GM19372 (cell line): Measurements from ENCODE around the gene SYNPO2.
"Not testable (repeated sequence)": the region's sequence is repeated elsewhere in the genome, so short reads cannot be mapped to it uniquely, and the experiment has no call there.

Experiments
- ATAC-seq: cut with Tn5 transposase; IDR thresholded peaks from one replicate; pipeline ENCODE4 v1.9.1; 2021; ENCODE audit warnings: mild to moderate bottlenecking, low read depth, moderate library complexity; ENCODE audit not compliant: unreplicated experiment

Gene SYNPO2

DNA sequence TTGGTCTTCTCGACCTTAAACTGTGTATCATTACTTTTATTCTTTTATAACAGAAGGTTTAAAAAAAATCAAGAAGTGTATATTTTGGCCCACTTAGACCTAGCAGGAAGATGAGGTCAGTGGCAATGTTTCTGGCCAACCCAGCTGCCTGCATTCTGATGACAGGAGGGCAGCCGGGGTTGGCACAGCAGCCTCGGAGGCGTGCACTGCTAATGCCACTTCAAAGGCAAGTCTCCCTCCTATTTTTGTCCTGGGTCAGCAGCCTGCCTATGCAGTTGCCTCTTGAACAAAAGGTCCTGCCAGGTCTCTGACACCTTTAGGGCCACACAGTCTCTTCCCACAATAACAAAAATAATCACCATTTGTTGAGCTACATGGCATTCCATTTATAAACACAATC is 157.6 kb downstream of the SYNPO2 start:
- ATAC-seq: no peak

DNA sequence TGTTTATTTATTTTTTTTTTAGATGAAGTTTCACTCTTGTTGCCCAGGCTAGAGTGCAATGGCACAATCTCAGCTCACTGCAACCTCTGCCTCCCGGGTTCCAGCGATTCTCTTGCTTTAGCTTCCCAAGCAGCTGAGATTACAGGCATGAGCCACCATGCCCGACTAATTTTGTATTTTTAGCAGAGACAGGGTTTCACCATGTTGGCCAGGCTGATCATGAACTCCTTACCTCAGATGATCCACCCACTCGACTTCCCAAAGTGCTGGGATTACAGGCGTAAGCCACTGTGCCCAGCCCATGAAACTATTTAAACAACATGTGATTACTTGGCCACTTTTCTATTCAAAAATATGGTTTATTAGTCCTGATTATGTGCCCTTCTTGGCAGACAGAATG is 158.4 kb downstream of the SYNPO2 start:
- ATAC-seq: not testable (repeated sequence)

DNA sequence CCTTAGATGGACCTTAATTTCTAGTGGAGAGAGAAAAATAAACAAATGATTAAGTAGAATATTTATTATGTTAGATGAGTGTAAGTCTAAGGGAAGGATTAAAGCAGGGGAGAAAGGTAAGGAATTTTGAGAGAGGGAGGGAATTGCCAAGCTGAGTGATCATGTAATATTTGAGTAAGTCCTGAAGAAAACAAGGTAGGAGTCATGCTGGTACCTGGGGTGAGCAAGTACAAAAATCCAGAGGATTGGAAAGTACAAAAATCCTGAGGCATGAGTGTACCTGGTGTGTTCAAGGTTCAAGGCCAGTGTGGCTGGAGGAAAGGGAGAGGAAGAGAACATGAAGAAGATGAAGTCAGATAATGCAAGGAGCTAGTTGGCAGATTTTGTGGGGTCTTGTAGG is 159.8 kb downstream of the SYNPO2 start:
- no peak for ATAC-seq

DNA sequence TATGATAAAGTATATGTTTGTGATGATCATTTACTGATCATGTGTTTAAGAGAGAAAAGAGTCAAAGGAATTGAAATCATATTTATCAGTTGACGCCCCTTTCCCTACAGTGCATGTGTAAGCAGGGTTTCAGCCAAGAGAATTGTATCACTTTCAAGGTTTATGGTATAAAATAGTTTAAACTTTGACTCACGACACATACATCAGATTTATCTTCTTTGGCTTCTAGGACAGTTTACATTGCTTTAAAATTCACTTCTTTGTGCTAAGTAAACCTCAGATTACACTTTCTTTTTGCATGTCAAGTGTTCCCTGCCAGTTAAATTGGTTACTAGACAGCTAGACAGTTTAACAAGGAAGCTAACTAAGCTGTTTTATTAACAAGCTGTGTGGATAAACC is 160.7 kb downstream of the SYNPO2 start:
- no peak for ATAC-seq

DNA sequence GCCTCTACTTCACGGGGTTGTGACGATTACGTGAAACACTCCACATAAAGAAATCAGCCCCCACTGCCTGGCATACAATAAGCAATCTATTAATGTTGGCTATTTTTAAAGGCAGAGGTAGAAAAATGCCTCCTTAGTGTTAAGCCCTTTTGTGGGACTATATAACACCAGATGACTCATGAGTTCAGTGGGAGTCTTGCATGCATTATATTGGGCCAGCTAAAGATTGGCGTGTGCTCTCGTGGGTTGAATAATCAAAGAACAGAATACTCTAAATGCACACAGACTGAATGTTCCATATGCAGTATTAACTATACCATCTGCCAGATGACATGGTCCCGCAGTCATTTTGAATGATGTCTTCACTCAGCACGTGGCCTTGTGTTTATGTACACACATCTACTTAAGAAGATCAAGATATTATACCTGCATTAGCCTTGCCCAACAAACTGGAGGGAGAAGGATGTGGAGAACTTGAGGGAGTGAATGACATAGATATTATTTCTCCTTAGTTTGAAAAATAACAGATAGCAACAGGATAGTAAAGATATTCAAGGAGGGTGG is 162.0 kb downstream of the SYNPO2 start:
- no peak for ATAC-seq

DNA sequence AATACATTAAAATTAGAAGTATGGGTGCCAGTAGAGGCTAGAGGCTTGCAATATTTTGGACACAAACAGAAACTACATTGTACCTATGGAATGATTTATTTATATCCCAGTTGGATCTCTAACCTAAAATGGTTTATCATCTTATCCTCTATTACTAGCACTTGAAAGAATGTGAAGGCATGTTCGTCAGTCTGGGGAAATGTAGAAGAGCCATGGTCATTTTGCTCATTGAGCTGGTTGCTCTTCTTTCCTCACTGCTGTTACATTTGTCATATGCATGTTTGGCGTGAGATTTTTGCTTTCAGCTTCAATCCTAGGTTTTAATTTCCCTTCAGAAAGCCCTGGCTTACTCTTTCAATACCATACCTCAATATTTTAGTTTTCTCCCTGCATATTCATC is 164.6 kb downstream of the SYNPO2 start:
- ATAC-seq: no peak

DNA sequence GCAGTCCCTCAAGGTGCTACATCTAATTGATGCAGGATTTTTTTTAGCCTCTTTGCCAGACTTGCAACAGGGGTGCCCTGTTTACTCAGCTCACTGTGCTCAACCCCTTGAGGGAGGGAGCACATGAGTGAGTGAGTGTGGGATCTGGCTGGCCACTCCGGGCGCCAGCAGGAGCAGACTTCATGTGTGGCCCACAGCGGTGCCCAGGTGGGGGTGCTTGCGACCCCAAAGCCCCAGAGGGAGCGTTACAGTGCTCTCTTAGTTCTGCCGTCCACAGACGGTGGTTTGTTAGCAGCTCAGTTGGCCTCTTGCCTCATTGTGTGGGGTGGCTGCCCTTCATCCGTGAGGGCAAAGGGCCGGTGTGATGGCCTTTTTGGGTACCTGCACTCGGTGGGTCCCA is 165.3 kb downstream of the SYNPO2 start:
- ATAC-seq: no peak

DNA sequence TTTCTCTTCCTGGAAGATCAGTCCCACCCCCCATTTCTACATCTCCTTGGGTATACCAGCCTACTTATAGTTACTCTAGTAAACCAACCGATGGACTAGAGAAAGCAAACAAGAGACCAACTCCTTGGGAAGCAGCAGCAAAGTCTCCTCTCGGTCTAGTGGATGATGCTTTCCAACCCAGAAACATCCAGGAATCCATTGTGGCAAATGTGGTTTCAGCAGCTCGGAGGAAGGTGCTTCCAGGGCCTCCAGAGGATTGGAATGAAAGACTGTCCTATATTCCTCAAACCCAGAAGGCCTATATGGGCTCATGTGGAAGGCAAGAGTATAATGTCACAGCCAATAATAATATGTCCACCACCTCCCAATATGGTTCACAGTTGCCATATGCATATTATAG is 168.8 kb downstream of the SYNPO2 start:
- no peak for ATAC-seq

DNA sequence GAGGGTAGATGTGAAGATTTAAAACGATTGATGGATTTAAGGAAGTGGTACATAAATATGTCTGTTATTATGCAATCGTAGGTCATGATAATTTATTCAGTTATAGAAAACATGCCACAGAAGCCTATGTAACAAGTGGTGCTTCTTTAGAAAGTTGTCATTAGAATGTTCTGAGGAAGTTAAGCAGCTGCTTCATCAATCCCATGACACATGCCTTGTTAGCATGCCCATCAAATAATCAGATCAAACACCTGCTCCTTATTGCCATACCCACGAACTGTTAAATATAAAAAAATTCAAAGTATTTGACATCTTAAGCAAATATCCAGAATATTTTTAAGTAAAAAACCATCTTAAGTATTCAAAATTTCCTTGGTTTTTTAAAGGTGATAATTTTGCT is 170.6 kb downstream of the SYNPO2 start:
- ATAC-seq: no peak

DNA sequence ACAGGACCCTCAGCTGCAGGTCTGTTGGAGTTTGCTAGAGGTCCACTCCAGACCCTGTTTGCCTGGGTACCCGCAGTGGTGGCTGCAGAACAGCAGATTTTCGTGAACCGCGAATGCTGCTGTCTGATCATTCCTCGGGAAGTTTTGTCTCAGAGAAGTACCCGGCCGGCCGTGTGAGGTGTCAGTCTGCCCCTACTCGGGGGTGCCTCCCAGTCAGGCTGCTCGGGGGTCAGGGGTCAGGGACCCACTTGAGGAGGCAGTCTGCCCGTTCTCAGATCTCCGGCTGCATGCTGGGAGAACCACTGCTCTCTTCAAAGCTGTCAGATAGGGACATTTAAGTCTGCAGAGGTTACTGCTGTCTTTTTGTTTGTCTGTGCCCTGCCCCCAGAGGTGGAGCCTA is 178.5 kb downstream of the SYNPO2 start:
- ATAC-seq: not testable (repeated sequence)

DNA sequence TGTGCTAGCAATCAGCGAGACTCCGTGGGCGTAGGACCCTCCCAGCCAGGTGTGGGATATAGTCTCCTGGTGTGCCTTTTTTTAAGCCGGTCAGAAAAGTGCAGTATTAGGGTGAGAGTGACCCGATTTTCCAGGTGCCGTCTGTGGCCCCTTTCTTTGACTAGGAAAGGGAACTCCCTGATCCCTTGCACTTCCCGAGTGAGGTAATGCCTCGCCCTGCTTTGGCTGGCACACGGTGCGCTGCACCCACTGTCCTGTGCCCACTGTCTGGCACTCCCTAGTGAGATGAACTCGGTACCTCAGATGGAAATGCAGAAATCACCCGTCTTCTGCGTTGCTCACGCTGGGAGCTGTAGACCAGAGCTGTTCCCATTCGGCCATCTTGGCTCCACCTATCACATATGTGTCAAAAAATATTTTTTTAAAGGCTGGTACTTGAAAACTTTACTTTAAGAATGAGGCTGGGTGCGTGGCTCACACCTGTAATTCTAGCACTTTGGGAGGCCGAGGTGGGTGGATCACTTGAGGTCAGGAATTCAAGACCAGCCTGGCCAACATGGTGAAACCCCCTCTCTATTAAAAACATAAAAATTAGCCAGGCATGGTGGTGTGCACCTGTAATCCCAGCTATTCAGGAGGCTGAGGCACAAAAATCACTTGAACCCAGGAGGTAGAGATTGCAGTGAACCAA is 179.2 kb downstream of the SYNPO2 start:
- not testable (repeated sequence) for ATAC-seq

DNA sequence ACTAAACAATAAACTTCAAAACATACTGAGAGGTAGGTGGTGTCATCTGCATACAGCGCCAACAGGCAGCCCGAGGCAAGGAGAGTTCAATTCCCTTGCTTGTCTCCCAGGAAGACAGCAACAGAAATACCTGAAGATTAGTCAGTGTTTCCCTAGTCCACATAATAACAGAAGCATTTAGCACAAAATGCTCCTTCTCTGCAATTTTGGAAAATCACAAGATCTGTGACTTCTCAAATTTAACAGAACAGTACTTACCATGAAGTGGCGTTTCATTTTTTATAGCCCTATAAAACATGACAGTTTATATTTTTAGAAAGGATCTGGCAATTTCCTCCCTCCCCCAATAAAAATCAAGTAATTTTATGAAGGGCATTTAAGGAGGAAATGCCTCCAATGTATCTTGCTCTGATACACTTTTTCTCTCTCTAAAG is 179.9 kb downstream of the SYNPO2 start:
- no peak for ATAC-seq

DNA sequence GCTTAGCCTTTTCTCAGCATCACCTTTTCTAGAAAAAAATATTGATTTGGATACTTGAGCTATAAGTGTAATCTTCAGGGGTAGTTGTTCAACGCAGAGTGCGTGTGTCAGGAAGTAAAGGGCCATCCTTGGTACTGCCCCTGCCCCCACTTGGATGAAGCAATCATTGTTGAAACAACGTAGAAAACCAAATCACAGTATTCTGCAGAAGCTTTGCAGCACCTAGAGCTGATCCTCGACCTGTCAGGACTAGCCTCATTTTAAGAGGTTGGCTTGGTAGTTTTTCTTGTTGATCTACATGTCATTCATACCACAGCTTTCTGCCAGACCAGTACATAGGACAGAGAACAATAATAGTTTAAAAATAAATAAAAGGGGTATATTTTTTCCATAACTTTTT is 181.6 kb downstream of the SYNPO2 start:
- no peak for ATAC-seq

DNA sequence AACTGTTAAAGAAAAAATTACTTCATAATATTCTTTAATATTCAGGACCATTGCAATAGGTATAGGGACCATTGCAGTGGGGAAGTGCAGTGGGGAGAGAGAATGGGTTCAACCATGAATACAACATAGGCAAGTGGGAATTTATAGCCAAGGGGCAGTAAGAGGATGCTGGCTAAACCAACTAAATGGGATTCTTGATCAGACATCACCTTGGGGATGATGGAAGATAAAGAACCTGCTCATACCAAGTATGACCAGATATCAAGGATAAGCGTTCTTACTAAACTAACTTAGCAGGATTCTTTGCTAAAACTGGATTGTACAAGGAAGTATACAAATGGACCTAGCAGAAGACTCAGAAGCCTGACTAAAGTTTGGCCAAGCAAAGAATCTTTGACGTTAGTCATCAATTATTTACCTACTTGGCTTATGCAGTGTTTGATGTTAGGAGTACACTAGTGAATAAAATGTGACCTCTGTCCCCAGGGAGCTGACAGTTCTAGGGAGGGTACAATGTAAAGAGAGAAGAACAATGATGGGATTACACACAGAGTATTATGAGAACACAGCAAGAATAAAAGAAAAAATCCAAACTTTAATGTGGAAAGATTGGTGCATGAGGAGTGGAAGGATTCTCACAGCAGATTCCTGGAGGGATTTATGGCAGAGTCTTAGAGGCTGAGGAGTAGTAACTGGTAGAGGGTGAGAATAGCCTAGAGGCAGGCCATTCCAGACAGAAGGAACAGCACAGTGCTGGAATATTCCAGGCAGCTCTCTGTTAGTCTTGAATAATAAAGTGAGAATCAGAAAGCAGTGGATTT is 192.3 kb downstream of the SYNPO2 start:
- no peak for ATAC-seq

DNA sequence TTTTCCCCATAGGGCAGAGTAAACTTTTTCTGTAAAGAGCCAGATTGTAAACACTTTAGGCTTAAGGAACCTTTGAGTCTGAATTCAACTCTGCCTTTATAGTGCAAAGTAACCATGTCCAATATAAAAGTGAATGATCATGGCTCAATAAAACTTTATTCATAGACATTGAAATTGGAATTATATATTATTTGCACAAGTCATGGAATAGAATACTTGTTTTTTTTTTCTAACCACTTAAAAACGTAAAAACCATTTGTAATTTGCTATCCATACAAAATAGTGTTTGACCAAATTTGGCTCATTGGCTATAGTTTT is 192.8 kb downstream of the SYNPO2 start:
- ATAC-seq: no peak

DNA sequence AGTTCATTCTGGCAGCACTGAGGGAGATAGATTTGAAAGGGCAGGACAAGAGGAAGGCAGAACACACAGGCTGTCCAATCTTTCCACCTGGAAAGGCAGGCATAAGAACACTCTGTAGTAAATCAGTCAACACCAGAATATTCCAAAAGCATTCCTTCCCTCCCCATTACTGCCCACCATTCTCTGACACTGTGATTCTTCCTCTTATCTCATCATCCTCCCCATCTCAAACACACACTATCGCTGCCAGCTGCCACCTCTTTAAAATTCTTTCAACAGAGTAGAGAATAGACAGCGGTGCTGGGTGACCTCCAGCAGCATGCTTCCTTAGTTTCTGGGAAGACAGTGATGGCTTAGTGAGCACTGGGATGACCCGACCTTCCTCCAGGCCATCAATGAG is 193.3 kb downstream of the SYNPO2 start:
- ATAC-seq: no peak

DNA sequence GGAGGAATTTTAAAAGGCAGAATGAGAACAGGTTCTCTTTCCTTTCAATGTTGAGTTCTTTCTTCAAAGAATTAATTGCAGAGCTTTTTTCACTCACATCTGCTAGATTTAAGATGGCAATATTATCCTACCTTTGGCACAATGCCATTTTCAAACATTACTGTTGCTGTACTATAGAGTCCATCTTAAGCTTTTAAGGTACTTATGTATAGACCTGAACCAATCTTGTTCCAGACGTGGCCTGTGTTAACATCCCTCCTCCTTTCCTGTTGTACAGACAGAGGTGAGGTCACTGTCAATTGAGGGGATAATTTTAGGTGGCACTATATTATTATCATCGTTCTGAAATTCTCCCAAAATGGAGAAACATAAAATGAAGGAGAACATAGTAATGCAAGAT is 194.0 kb downstream of the SYNPO2 start:
- no peak for ATAC-seq

DNA sequence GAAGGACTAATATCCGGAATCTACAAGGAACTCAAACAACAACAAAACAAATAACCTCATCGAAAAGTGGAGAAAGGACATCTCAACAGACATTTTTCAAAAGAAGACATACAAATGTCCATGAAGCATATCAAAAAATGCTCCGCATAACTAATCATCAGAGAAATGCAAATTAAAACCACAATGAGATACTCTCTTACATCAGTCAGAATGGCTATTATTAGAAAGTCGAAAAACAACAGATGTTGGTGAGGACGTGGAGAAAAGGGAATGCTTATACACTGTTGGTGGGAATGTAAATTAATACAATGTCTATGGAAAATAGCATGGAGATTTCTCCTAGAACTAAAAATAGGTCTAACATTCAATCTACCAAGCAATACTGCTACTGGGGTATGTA is 195.9 kb downstream of the SYNPO2 start:
- ATAC-seq: no peak

DNA sequence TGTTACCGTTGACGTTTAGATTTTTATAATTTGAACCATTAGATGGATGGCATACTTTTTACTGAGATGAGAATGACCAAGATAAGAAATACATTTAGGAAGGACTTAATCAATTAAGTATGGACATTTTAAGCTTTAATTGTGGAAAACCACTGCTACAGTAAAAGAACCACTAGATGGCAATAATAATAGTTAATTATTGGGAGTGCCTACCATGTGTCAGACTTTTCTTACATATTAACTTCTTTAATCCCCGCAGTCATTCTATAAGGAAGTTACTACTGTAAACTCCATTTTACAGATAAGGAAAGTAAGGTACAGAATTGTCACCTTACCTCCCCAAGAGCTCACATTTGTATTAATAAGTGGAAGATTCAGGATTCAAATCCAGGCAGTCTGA is 198.5 kb downstream of the SYNPO2 start:
- no peak for ATAC-seq

DNA sequence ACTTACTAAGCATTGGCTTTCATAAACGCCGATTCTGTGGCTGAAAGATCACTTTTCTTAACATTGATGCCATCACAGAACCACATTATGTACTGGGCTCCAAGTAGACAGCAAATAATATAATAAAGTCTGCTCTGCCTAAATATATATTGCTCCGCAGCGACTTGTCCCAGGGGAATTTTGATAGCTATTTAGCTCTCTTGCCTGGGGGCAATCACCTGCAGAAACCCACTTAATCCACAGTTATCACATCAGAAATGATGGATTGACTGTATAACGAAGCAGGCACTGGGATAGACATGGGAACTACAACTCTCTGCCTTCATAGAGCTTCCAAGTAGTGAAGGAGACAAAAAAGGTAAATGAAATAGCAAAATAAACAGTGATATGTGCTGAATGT is 199.0 kb downstream of the SYNPO2 start:
- ATAC-seq: no peak

DNA sequence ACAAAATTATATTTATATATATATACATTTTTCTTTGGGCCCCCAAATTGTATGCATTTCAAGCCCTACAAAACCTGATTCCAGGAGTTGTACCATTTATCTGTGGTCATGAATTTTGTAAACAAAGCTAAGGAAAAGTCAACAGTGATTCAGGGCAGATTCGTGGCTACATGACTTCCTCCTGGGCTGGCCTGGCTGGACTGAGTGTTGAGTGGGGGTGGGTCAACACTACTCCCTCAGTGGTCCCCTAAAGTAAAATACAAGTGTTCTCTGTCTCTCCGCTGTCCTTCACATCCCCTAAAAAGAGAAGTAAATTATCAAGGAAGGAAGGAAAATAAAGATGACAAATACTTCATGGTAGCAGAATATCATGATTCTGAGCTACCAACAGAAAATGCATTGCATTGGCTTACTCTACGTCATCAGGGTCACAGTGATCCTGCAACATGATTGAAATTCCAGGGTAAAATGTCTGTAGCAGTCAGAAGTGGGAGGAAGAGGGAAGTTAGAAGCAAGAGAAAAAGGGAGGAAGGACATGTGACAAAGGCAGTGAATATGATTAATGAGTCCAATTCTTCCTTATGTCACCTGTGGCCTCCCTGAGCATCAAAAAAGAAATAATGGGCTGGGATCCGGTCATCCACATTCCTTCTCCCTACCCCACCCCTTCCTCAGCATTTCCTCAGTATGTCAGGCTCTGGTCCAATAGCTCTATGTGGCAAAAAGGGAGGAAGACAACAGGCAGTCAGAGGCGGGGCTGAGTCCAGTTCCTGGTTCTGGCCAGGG is 204.6 kb downstream of the SYNPO2 start:
- no peak for ATAC-seq
